Panc1 (cell line): ENCODE data around the gene TP53BP1. TPM values are rescaled to one million over a fixed set of nuclear protein-coding genes. Genes with fewer than 3 reads are reported as not detected.
A peak's percentile ranks its signal among the peaks of the same experiment; 100 is the strongest.

Experiments
- ATAC-seq: fragments of 200-7000 bp; cut with Tn5 transposase; 2 replicates; pipeline ENCODE4 v1.9.1; 2020; ENCODE audit warnings: mild to moderate bottlenecking, moderate library complexity
- Bru-seq: library from RNA; stranded (reverse); fragments of 400-500 nt; gene quantifications from one replicate; lab custom pipeline; 2021; lab: Mats Ljungman, UMichigan
- BruChase-seq, 2 experiments: library from RNA; stranded (reverse); fragments of 400-500 nt; gene quantifications; one replicate each; lab custom pipeline; 2021; lab: Mats Ljungman, UMichigan
- BruUV-seq: library from RNA; stranded (reverse); fragments of 400-500 nt; replicated peaks from 2 replicates; lab custom pipeline; 2021; lab: Mats Ljungman, UMichigan
- CTCF ChIA-PET: fragments of 300-600 bp; sonication (Branson Sonifier 250); formaldehyde crosslinking; loops from one replicate; lab custom pipeline; 2022; ENCODE audit warnings: antibody characterized with exemption; lab: Charles Lee
- POLR2A ChIA-PET: fragments of 300-600 bp; sonication (Branson Sonifier 250); formaldehyde crosslinking; loops from one replicate; lab custom pipeline; 2022; ENCODE audit warnings: antibody characterized with exemption; lab: Charles Lee
- DNase-seq: peaks from one replicate; pipeline ENCODE4 v3.0.0-alpha.2; 2010; ENCODE audit warnings: low read depth, low spot score
- H3K27ac ChIP-seq: 2 replicates; pipeline ENCODE4 v1.5.1; 2011; ENCODE audit warnings: mild to moderate bottlenecking, low read length, inconsistent platforms
- H3K27me3 ChIP-seq: fragments of 200-500 bp; sonication (Bioruptor generic); 2 replicates; pipeline ENCODE4 v1.6.0; 2014; ENCODE audit warnings: low read length, inconsistent platforms; ENCODE audit not compliant: control insufficient read depth, insufficient read depth
- H3K36me3 ChIP-seq: fragments of 200-500 bp; sonication (Bioruptor generic); 2 replicates; pipeline ENCODE4 v1.5.1; 2014; ENCODE audit warnings: inconsistent platforms, mild to moderate bottlenecking, low read length, moderate library complexity; ENCODE audit not compliant: control insufficient read depth, insufficient read depth
- H3K4me1 ChIP-seq: 2 replicates; pipeline ENCODE4 v1.5.1; 2011; ENCODE audit warnings: inconsistent platforms, mild to moderate bottlenecking, low read length, moderate library complexity; ENCODE audit not compliant: control insufficient read depth, insufficient read depth
- H3K4me3 ChIP-seq, 2 experiments: 2 replicates each; pipeline ENCODE4 v1.5.1; 2011 to 2012; ENCODE audit warnings: low read depth in 2 of 2, low read length in 2 of 2, mild to moderate bottlenecking in 2 of 2, inconsistent platforms in 1 of 2, moderate library complexity in 1 of 2
- H3K9me3 ChIP-seq: fragments of 200-500 bp; sonication (Bioruptor generic); 2 replicates; pipeline ENCODE4 v1.5.1; 2014; ENCODE audit warnings: low read depth, mild to moderate bottlenecking, inconsistent platforms, low read length, moderate library complexity; ENCODE audit not compliant: control insufficient read depth, insufficient read depth
- POLR2AphosphoS5 ChIP-seq: IDR thresholded peaks from 2 replicates; pipeline ENCODE4 v1.6.1; 2012; ENCODE audit warnings: mild to moderate bottlenecking, low read depth, low read length, moderate library complexity
- SIN3A ChIP-seq: IDR thresholded peaks from 2 replicates; pipeline ENCODE4 v1.6.1; 2012; ENCODE audit warnings: low read depth, mild to moderate bottlenecking, low read length, moderate library complexity, borderline replicate concordance; ENCODE audit not compliant: insufficient read depth
- TCF7L2 ChIP-seq: IDR thresholded peaks from 2 replicates; pipeline ENCODE4 v1.6.1; 2011; ENCODE audit warnings: mild to moderate bottlenecking, low read depth, low read length, inconsistent platforms
- in situ Hi-C: cut with HindIII; loops from 2 replicates; pipeline ENCODE4 v1.10.0; 2016; ENCODE audit warnings: low sequenced_read_pairs, low pct_unique_long_range_greater_than_20kb
- intact Hi-C: fragments of 100-400 bp; cut with micrococcal nuclease; formaldehyde crosslinking; loops from one replicate; pipeline ENCODE4 v1.10.0; 2022; ENCODE audit not compliant: unreplicated experiment
- long read RNA-seq: library from polyadenylated mRNA; unstranded; transcript quantifications from one replicate; pipeline ENCODE4 v2.0.0, GENCODE V29; 2021; ENCODE audit not compliant: unreplicated experiment
- polyA plus RNA-seq: library from polyadenylated mRNA; unstranded; fragments of >200 nt; gene quantifications from one replicate; pipeline ENCODE4 v1.2.1, GENCODE V29; 2012; ENCODE audit warnings: missing spikeins; ENCODE audit not compliant: insufficient read length
- total RNA-seq: library from RNA; stranded (reverse); gene quantifications from one replicate; pipeline ENCODE4 v1.2.1, GENCODE V29; 2021; ENCODE audit not compliant: unreplicated experiment
- TF ChIP-seq, protein P1 (sequence below), 2 experiments: IDR thresholded peaks; 2 replicates each; pipeline ENCODE4 v1.6.1; 2011 to 2012; ENCODE audit warnings: low read depth in 2 of 2, control low read depth in 1 of 2, low read length in 1 of 2, mild to moderate bottlenecking in 1 of 2, moderate library complexity in 1 of 2; ENCODE audit not compliant: insufficient read depth in 1 of 2
- TF ChIP-seq, protein P2 (sequence below): fragments of 450-650 bp; IDR thresholded peaks from 2 replicates; pipeline ENCODE4 v1.5.1; 2017; ENCODE audit warnings: mild to moderate bottlenecking

Gene TP53BP1
- 80.3 TPM for total RNA-seq
- 65.9 TPM for polyA plus RNA-seq
- Bru-seq, nascent RNA: percentile 85 among the genes with signal in this experiment
- BruChase-seq, experiment 1, labeled RNA remaining after a 2-hour chase: percentile 84 among the genes with signal in this experiment
- BruChase-seq, experiment 2, labeled RNA remaining after a 6-hour chase: percentile 88 among the genes with signal in this experiment
- long read RNA-seq, full-length matches to known transcripts: 43 of 118 reads
- long read RNA-seq, partial matches to known transcripts: 62 of 118 reads
- long read RNA-seq, other reads (novel, unspliced or antisense): 13 of 118 reads

- peak within 1 kb of the TSS; percentile 92 for H3K27ac ChIP-seq
- CTCF ChIA-PET: interaction anchor here (1.3 kb wide), 1 partner anchor 19 kb away, joined by 4 read pairs; no protein-coding TSS in a partner anchor
- DNase-seq: peak; percentile 83
- intact Hi-C loops (no loop called here), in situ Hi-C loops (no loop called here)
- BruUV-seq: no TSS peak
- H3K4me1 ChIP-seq: peaks cover 20% of the 10 kb centered on the region
- H3K9me3 ChIP-seq: no peaks in the 10 kb centered on the region
- TF ChIP-seq TCF7L2 (0 out of 2 replicates have a peak, but pooled peaks have one; percentile 37), POLR2AphosphoS5 (peak; percentile 52; the same call in 1 of the 2 replicates), SIN3A (no peak; the same call in 1 of the 2 replicates)
- TF ChIP-seq, protein P1, sequence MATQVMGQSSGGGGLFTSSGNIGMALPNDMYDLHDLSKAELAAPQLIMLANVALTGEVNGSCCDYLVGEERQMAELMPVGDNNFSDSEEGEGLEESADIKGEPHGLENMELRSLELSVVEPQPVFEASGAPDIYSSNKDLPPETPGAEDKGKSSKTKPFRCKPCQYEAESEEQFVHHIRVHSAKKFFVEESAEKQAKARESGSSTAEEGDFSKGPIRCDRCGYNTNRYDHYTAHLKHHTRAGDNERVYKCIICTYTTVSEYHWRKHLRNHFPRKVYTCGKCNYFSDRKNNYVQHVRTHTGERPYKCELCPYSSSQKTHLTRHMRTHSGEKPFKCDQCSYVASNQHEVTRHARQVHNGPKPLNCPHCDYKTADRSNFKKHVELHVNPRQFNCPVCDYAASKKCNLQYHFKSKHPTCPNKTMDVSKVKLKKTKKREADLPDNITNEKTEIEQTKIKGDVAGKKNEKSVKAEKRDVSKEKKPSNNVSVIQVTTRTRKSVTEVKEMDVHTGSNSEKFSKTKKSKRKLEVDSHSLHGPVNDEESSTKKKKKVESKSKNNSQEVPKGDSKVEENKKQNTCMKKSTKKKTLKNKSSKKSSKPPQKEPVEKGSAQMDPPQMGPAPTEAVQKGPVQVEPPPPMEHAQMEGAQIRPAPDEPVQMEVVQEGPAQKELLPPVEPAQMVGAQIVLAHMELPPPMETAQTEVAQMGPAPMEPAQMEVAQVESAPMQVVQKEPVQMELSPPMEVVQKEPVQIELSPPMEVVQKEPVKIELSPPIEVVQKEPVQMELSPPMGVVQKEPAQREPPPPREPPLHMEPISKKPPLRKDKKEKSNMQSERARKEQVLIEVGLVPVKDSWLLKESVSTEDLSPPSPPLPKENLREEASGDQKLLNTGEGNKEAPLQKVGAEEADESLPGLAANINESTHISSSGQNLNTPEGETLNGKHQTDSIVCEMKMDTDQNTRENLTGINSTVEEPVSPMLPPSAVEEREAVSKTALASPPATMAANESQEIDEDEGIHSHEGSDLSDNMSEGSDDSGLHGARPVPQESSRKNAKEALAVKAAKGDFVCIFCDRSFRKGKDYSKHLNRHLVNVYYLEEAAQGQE (IDR thresholded peaks at IDR 0.05; ENCODE audit: insufficient read depth in 1 of 2, low read depth in 2 of 2, low read length in 1 of 2): no peak
- TF ChIP-seq, protein P2, sequence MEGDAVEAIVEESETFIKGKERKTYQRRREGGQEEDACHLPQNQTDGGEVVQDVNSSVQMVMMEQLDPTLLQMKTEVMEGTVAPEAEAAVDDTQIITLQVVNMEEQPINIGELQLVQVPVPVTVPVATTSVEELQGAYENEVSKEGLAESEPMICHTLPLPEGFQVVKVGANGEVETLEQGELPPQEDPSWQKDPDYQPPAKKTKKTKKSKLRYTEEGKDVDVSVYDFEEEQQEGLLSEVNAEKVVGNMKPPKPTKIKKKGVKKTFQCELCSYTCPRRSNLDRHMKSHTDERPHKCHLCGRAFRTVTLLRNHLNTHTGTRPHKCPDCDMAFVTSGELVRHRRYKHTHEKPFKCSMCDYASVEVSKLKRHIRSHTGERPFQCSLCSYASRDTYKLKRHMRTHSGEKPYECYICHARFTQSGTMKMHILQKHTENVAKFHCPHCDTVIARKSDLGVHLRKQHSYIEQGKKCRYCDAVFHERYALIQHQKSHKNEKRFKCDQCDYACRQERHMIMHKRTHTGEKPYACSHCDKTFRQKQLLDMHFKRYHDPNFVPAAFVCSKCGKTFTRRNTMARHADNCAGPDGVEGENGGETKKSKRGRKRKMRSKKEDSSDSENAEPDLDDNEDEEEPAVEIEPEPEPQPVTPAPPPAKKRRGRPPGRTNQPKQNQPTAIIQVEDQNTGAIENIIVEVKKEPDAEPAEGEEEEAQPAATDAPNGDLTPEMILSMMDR: no peak
- POLR2A ChIA-PET: interaction anchor here (0.6 to 3.0 kb wide), 2 partner anchors 15 to 17 kb away, joined by 3 to 18 read pairs; no protein-coding TSS in a partner anchor
- peak; percentile 100 for ATAC-seq
- H3K36me3 ChIP-seq: peaks cover 14% of the 10 kb centered on the region
- H3K27me3 ChIP-seq: no peaks in the 10 kb centered on the region
- H3K4me3 ChIP-seq: peak within 1 kb of the TSS; percentile 70 to 94
Observed at GRCh38 chr15:43492673-43493601, at the start of gene TP53BP1. TSS of gene TP53BP1 (minus strand) at chr15:43493156. CDS start at chr15:43493043, 113 bp downstream.

GRCh38 chr15:43541785-43542184 lies 48.8 kb upstream of the TP53BP1 start:
- no peak for ATAC-seq
- BruUV-seq: no TSS peak
- Histone ChIP-seq H3K4me3 (no peak overlapping the region), H3K4me1 (no peaks in the 10 kb centered on the region), H3K27ac (no peak overlapping the region; the same call in 1 of the 2 replicates), H3K36me3 (no peaks in the 10 kb centered on the region), H3K27me3 (no peaks in the 10 kb centered on the region), H3K9me3 (0 out of 2 replicates have a peak, but pooled peaks cover 4% of the 10 kb centered on the region)
- CTCF ChIA-PET: interaction anchor here (0.6 to 0.7 kb wide), 2 partner anchors 27 to 107 kb away, joined by 3 to 6 read pairs; no protein-coding TSS in a partner anchor
- DNase-seq: no peak
- POLR2A ChIA-PET: no interaction called here
- TF ChIP-seq TCF7L2 (no peak), POLR2AphosphoS5 (no peak), SIN3A (no peak)
- TF ChIP-seq, protein P2: no peak
- TF ChIP-seq, protein P1 (IDR thresholded peaks at IDR 0.05; ENCODE audit: insufficient read depth in 1 of 2, low read depth in 2 of 2, low read length in 1 of 2): no peak
- intact Hi-C loops: no loop called here
- in situ Hi-C loops: no loop called here
